ENCODE data around the gene MARCOL.
"Not testable (repeated sequence)": the region's sequence is repeated elsewhere in the genome, so short reads cannot be mapped to it uniquely, and the experiment has no call there.

GRCh38 chr5:148281336-148281735 is 43.0 kb downstream of the MARCOL start:
- TF ChIP-seq CTCF (IDR thresholded peaks at IDR 0.05); ZBTB21 (CRISPR knock-in tag; IDR thresholded peaks at IDR 0.05; ENCODE audit: borderline replicate concordance); NR3C1 (CRISPR knock-in tag; conservative IDR thresholded peaks at IDR 0.05; ENCODE audit: low read depth); ETV6 (CRISPR knock-in tag; IDR thresholded peaks at IDR 0.05): not testable (repeated sequence)

Data from WTC11 (cell line).